ENCODE data around the gene PNKP.

The PNKP gene

DNA sequence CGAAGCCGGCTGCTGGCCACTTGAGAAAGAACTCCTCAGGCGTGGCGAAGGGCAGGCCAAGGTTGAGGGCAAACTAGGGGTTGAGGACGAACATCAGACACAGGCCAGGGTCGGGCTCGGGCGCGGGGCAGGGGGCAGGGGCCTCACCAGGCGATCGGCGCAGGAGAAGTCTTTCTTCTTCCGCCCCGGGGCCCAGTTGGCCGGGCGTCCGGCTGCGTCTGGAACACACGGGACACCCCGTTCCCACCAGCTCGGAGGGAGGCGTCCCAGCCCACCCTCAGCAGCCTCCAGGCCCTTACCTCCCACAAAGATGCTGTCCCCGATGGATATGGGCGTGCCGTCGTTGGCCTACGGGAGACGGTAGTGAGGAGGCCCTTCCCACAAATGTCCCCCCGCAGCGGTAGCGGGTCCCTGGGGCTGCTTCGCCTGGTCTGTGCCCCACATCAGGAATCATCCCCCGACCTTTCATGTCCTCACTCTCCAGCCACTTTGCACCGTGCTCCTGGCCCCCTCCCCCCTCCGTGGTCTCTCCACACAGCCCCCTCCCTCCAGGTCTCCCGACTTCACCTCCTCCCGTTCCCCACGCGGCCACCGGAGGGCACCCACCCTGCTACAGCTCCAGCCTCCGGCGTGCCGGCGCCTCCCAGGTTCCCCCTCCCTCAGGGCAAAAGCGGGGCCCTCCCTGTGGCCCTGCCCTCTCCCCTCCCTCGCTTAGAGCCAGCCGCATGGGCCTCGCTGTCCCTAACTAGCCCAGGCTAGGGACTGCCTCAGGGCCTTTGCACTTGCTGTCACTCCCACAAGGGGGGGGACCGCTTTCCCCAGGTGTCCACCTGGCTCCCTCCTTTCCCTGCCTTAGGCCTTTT lies 4.8 kb downstream of the PNKP start:
- DNase-seq (ENCODE audit: low read depth) = peak; percentile 21
- TF ChIP-seq, protein P1, sequence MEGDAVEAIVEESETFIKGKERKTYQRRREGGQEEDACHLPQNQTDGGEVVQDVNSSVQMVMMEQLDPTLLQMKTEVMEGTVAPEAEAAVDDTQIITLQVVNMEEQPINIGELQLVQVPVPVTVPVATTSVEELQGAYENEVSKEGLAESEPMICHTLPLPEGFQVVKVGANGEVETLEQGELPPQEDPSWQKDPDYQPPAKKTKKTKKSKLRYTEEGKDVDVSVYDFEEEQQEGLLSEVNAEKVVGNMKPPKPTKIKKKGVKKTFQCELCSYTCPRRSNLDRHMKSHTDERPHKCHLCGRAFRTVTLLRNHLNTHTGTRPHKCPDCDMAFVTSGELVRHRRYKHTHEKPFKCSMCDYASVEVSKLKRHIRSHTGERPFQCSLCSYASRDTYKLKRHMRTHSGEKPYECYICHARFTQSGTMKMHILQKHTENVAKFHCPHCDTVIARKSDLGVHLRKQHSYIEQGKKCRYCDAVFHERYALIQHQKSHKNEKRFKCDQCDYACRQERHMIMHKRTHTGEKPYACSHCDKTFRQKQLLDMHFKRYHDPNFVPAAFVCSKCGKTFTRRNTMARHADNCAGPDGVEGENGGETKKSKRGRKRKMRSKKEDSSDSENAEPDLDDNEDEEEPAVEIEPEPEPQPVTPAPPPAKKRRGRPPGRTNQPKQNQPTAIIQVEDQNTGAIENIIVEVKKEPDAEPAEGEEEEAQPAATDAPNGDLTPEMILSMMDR (IDR thresholded peaks at IDR 0.05; ENCODE audit: insufficient read depth, low read depth, low read length, missing control alignments) = peak; percentile 16

GRCh38 chr19:49861541-49862378 lies 5.6 kb downstream of the PNKP start:
- TF ChIP-seq, protein P1 (IDR thresholded peaks at IDR 0.05; ENCODE audit: insufficient read depth, low read depth, low read length, missing control alignments) = no peak
- no peak overlapping the region for H3K4me3 ChIP-seq (ENCODE audit: low read depth, low read length)
- DNase-seq (ENCODE audit: low read depth) = peak; percentile 5

More for the DNA sequence above, 4.8 kb downstream of the PNKP start:
- H3K4me3 ChIP-seq (ENCODE audit: low read depth, low read length) = no peak overlapping the region

GRCh38 chr19:49861107-49861506 lies 6.3 kb downstream of the PNKP start:
- peak; percentile 4 for DNase-seq (ENCODE audit: low read depth)
- TF ChIP-seq, protein P1 (IDR thresholded peaks at IDR 0.05; ENCODE audit: insufficient read depth, low read depth, low read length, missing control alignments) = no peak
- no peak overlapping the region for H3K4me3 ChIP-seq (ENCODE audit: low read depth, low read length)

DNA sequence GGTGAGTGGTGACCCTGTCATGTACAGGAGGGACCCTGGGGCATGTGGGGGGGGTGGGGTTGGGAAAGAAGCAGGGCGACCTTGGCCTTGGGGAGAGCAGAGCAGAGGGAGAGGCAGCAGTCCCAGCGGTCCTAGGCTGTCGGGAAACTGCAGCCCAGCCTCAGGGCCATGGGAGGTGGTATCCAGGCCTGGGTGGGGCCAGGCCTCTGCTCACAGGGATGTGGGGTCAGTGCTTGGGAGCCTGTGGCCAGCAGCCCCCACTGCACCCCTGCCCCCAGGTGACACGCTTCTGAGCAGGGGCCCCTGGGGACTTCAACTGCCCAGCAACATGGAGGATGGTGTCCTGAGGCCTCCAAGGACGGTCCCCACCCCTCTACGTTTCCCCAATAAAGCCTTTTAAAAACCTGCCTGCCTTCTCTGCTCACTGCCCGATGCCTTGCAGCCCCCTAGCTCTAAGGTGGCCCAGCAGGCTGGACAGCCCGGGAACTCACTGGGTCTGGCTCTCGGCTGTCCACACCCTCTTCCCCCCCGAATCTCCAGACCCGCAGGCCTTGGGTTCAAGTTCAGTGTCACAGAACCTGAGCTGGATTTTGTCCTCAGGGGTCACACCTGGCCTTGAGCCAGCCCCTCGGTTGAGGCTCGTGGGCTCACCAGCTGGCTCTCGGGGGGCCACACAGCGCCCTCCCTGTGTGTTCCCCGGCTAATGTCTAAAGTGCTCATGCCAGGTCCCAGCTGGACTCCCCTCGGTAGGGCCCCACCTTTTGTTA lies 6.9 kb downstream of the PNKP start:
- TF ChIP-seq, protein P1 (IDR thresholded peaks at IDR 0.05; ENCODE audit: insufficient read depth, low read depth, low read length, missing control alignments) = no peak
- peak; percentile 3 for DNase-seq (ENCODE audit: low read depth)
- no peak overlapping the region for H3K4me3 ChIP-seq (ENCODE audit: low read depth, low read length)

DNA sequence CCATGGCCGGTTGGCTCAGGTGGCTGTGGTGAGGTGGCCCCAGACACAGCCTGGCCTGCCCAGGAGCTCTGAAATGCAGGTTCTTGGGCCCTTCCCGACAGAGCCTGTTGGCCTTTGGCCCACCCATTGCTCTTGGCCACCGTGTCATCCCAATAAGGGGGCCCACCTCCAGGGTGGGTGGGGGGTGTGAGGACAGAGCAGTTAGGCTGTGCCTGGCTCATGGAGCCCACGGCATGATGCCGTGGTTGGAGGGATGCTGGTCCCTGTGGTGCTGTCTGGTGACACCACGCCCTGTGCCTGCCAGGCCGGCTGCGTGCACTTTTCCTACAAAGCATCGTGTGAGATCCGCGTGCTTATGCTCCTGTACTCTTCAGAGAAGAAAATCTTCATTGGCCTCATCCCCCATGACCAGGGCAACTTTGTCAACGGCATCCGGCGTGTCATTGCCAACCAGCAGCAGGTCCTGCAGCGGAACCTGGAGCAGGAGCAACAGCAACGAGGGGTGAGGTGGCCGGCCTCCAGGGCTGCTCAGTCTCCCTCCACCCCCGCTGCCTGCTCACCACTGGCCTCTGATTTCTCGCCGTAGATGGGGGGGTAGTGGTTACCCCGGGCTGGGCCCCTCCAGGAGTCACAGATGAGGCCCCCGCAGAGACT lies 7.6 kb downstream of the PNKP start:
- TF ChIP-seq, protein P1 (IDR thresholded peaks at IDR 0.05; ENCODE audit: insufficient read depth, low read depth, low read length, missing control alignments) = no peak
- H3K4me3 ChIP-seq (ENCODE audit: low read depth, low read length) = no peak overlapping the region
- DNase-seq (ENCODE audit: low read depth) = peak; percentile 2

Measured in GM12865 (cell line).